GM23338 (cell line): ENCODE data around the gene KCNMA1. TPM values are rescaled to one million over a fixed set of nuclear protein-coding genes. Genes with fewer than 3 reads are reported as not detected.

Source experiments
- ATAC-seq: fragments of 200-7000 bp; cut with Tn5 transposase; 3 replicates; pipeline ENCODE4 v1.9.1; 2020
- DNase-seq: peaks from one replicate; pipeline ENCODE4 v3.0.0-alpha.2; 2015; ENCODE audit warnings: low spot score
- H2AFZ ChIP-seq: fragments of 200-600 bp; sonication (generic); 2 replicates; pipeline ENCODE4 v1.8.0; 2016; ENCODE audit warnings: antibody characterized with exemption, mild to moderate bottlenecking, moderate library complexity
- H3F3A ChIP-seq: fragments of 200-600 bp; sonication (generic); replicated peaks from 2 replicates; pipeline ENCODE4 v1.8.0; 2017; ENCODE audit warnings: antibody characterized with exemption, mixed run types, low read depth
- H3K27ac ChIP-seq: fragments of 200-600 bp; sonication (generic); 2 replicates; pipeline ENCODE4 v1.6.1; 2016; ENCODE audit warnings: low read depth
- H3K27me3 ChIP-seq: fragments of 200-600 bp; sonication (generic); 2 replicates; pipeline ENCODE4 v1.8.0; 2016; ENCODE audit warnings: mild to moderate bottlenecking, mixed run types, moderate library complexity; ENCODE audit not compliant: insufficient read depth
- H3K36me3 ChIP-seq: fragments of 200-600 bp; sonication (generic); 2 replicates; pipeline ENCODE4 v1.8.0; 2016; ENCODE audit warnings: mild to moderate bottlenecking; ENCODE audit not compliant: insufficient read depth
- H3K4me1 ChIP-seq: fragments of 200-600 bp; sonication (generic); 2 replicates; pipeline ENCODE4 v1.8.0; 2016; ENCODE audit warnings: mild to moderate bottlenecking, moderate library complexity; ENCODE audit not compliant: insufficient read depth
- H3K4me2 ChIP-seq: fragments of 200-600 bp; sonication (generic); 2 replicates; pipeline ENCODE4 v1.7.1; 2017; ENCODE audit warnings: mixed run types
- H3K4me3 ChIP-seq: fragments of 200-600 bp; sonication (generic); 2 replicates; pipeline ENCODE4 v1.6.1; 2016; ENCODE audit warnings: mixed run types
- H3K79me2 ChIP-seq: fragments of 200-600 bp; sonication (generic); replicated peaks from 2 replicates; pipeline ENCODE4 v1.8.0; 2017; ENCODE audit warnings: mild to moderate bottlenecking; ENCODE audit not compliant: insufficient read depth
- H3K9me2 ChIP-seq: fragments of 200-600 bp; sonication (generic); 2 replicates; pipeline ENCODE4 v1.8.0; 2017; ENCODE audit not compliant: insufficient read depth
- H4K20me1 ChIP-seq: fragments of 200-600 bp; sonication (generic); replicated peaks from 2 replicates; pipeline ENCODE4 v1.8.0; 2017; ENCODE audit warnings: mild to moderate bottlenecking; ENCODE audit not compliant: insufficient read depth
- H3K27ac Mint-ChIP-seq: 2 replicates; pipeline ENCODE4 v1.8.0; 2020; ENCODE audit warnings: inconsistent platforms, mild to moderate bottlenecking, moderate library complexity, mixed read lengths
- H3K27me3 Mint-ChIP-seq: 3 replicates; pipeline ENCODE4 v1.8.0; 2022; ENCODE audit warnings: low read depth, mild to moderate bottlenecking, moderate library complexity, mixed read lengths, inconsistent platforms; ENCODE audit not compliant: insufficient read depth, poor library complexity
- H3K36me3 Mint-ChIP-seq: 3 replicates; pipeline ENCODE4 v1.8.0; 2021; ENCODE audit warnings: low read depth, mild to moderate bottlenecking, inconsistent platforms, moderate library complexity, mixed read lengths
- H3K4me1 Mint-ChIP-seq: 3 replicates; pipeline ENCODE4 v1.8.0; 2020; ENCODE audit warnings: mild to moderate bottlenecking, inconsistent platforms, mixed read lengths
- H3K4me3 Mint-ChIP-seq: 3 replicates; pipeline ENCODE4 v1.8.0; 2021; ENCODE audit warnings: moderate library complexity, mild to moderate bottlenecking, inconsistent platforms, mixed read lengths
- H3K9me3 Mint-ChIP-seq: 3 replicates; pipeline ENCODE4 v1.8.0; 2020; ENCODE audit warnings: moderate library complexity, mild to moderate bottlenecking, inconsistent platforms, mixed read lengths
- CREB1 ChIP-seq: fragments of 250-450 bp; sonication (Bioruptor Pico); IDR thresholded peaks from 2 replicates; pipeline ENCODE4 v1.5.0; 2020; ENCODE audit warnings: low read depth, mild to moderate bottlenecking, moderate library complexity
- CTCF ChIP-seq, 2 experiments: fragments of 200-600 bp in 1 of 2; sonication (generic) in 1 of 2; conservative IDR thresholded peaks; 2 replicates each; pipeline versions ENCODE4 v1.5.1 to v1.6.1; 2016 to 2017; ENCODE audit warnings: antibody characterized with exemption in 2 of 2, low read depth in 2 of 2, mild to moderate bottlenecking in 2 of 2, moderate library complexity in 1 of 2
- polyA plus RNA-seq: library from polyadenylated mRNA; unstranded; fragments of >200 nt; fragmentation: Nextera tagmentation; extraction: Ambion mirVana; gene quantifications from 2 replicates; pipeline ENCODE4 v1.2.1, GENCODE V29; 2016
- total RNA-seq: library from RNA; depleted of rRNA; stranded (reverse); fragments of >200 nt; shearing (Covaris generic); gene quantifications from 2 replicates; pipeline ENCODE4 v1.2.3, GENCODE V29; 2014
- TF ChIP-seq, protein P1 (sequence below): fragments of 250-450 bp; sonication (Bioruptor Pico); IDR thresholded peaks from 2 replicates; pipeline ENCODE4 v1.5.0; 2020; ENCODE audit warnings: mild to moderate bottlenecking, moderate library complexity

The KCNMA1 gene
- total and polyA plus RNA-seq, 2 experiments from 2014 or later, result 8.2 to 9.0 TPM

GRCh38 chr10:77649333-77650331 lies 12.0 kb upstream of the KCNMA1 start:
- peak overlapping the region; percentile 65; the same call in 1 of the 2 replicates for H3K4me2 ChIP-seq
- peaks cover 26% of the 10 kb centered on the region for H3K36me3 Mint-ChIP-seq
- H4K20me1 ChIP-seq, result no peaks in the 10 kb centered on the region
- H3K79me2 ChIP-seq, result no peaks in the 10 kb centered on the region
- H2AFZ ChIP-seq, result no peak overlapping the region
- H3K4me3 Mint-ChIP-seq, result no peak overlapping the region
- H3K27ac ChIP-seq, result no peak overlapping the region
- H3K9me3 Mint-ChIP-seq, result peaks cover 33% of the 10 kb centered on the region
- TF ChIP-seq CTCF (conservative IDR thresholded peaks at IDR 0.05; ENCODE audit: low read depth in 2 of 2) (no peak), CREB1 (CRISPR knock-in tag) (no peak)
- TF ChIP-seq, protein P1, sequence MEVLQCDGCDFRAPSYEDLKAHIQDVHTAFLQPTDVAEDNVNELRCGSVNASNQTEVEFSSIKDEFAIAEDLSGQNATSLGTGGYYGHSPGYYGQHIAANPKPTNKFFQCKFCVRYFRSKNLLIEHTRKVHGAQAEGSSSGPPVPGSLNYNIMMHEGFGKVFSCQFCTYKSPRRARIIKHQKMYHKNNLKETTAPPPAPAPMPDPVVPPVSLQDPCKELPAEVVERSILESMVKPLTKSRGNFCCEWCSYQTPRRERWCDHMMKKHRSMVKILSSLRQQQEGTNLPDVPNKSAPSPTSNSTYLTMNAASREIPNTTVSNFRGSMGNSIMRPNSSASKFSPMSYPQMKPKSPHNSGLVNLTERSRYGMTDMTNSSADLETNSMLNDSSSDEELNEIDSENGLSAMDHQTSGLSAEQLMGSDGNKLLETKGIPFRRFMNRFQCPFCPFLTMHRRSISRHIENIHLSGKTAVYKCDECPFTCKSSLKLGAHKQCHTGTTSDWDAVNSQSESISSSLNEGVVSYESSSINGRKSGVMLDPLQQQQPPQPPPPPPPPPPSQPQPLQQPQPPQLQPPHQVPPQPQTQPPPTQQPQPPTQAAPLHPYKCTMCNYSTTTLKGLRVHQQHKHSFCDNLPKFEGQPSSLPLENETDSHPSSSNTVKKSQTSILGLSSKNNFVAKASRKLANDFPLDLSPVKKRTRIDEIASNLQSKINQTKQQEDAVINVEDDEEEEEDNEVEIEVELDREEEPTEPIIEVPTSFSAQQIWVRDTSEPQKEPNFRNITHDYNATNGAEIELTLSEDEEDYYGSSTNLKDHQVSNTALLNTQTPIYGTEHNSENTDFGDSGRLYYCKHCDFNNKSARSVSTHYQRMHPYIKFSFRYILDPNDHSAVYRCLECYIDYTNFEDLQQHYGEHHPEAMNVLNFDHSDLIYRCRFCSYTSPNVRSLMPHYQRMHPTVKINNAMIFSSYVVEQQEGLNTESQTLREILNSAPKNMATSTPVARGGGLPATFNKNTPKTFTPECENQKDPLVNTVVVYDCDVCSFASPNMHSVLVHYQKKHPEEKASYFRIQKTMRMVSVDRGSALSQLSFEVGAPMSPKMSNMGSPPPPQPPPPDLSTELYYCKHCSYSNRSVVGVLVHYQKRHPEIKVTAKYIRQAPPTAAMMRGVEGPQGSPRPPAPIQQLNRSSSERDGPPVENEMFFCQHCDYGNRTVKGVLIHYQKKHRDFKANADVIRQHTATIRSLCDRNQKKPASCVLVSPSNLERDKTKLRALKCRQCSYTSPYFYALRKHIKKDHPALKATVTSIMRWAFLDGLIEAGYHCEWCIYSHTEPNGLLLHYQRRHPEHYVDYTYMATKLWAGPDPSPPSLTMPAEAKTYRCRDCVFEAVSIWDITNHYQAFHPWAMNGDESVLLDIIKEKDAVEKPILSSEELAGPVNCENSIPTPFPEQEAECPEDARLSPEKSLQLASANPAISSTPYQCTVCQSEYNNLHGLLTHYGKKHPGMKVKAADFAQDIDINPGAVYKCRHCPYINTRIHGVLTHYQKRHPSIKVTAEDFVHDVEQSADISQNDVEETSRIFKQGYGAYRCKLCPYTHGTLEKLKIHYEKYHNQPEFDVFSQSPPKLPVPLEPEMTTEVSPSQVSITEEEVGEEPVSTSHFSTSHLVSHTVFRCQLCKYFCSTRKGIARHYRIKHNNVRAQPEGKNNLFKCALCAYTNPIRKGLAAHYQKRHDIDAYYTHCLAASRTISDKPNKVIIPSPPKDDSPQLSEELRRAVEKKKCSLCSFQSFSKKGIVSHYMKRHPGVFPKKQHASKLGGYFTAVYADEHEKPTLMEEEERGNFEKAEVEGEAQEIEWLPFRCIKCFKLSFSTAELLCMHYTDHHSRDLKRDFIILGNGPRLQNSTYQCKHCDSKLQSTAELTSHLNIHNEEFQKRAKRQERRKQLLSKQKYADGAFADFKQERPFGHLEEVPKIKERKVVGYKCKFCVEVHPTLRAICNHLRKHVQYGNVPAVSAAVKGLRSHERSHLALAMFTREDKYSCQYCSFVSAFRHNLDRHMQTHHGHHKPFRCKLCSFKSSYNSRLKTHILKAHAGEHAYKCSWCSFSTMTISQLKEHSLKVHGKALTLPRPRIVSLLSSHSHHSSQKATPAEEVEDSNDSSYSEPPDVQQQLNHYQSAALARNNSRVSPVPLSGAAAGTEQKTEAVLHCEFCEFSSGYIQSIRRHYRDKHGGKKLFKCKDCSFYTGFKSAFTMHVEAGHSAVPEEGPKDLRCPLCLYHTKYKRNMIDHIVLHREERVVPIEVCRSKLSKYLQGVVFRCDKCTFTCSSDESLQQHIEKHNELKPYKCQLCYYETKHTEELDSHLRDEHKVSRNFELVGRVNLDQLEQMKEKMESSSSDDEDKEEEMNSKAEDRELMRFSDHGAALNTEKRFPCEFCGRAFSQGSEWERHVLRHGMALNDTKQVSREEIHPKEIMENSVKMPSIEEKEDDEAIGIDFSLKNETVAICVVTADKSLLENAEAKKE (CRISPR knock-in tag), result peak; percentile 10; the same call in 1 of the 2 replicates
- peaks cover 2% of the 10 kb centered on the region for H3K27me3 Mint-ChIP-seq
- ATAC-seq, result peak; percentile 86
- no peak overlapping the region for H3K4me3 ChIP-seq
- H3K9me2 ChIP-seq, result no peaks in the 10 kb centered on the region
- H3K4me1 ChIP-seq, result peaks cover 27% of the 10 kb centered on the region
- peaks cover 30% of the 10 kb centered on the region for H3K4me1 Mint-ChIP-seq
- no peak overlapping the region for H3K27ac Mint-ChIP-seq
- no peaks in the 10 kb centered on the region for H3K27me3 ChIP-seq
- peak; percentile 34 for DNase-seq
- no peaks in the 10 kb centered on the region for H3F3A ChIP-seq
- peaks cover 6% of the 10 kb centered on the region; the same call in 1 of the 2 replicates for H3K36me3 ChIP-seq
